Neural cell (in vitro differentiated cells): ENCODE measurements around the gene CHST11. TPM values are rescaled to one million over a fixed set of nuclear protein-coding genes. Genes with fewer than 3 reads are reported as not detected.

Experiments
- H2AFZ ChIP-seq: fragments of 200-600, 300-800 bp; sonication (generic), shearing (Covaris generic); 2 replicates; pipeline ENCODE4 v1.6.0; 2014; ENCODE audit warnings: low read depth, mild to moderate bottlenecking, antibody characterized with exemption, low read length, moderate library complexity
- H3F3A ChIP-seq: fragments of 200-600 bp; shearing (Covaris generic); 2 replicates; pipeline ENCODE4 v1.6.1; 2016; ENCODE audit warnings: mild to moderate bottlenecking, moderate library complexity, mixed read lengths, antibody characterized with exemption, low read length; ENCODE audit not compliant: insufficient read depth, poor library complexity, severe bottlenecking
- H3K27ac ChIP-seq: fragments of 200-600, 300-800 bp; sonication (generic), shearing (Covaris generic); 2 replicates; pipeline ENCODE4 v1.5.1; 2014; ENCODE audit warnings: mild to moderate bottlenecking, low read length, moderate library complexity
- H3K27me3 ChIP-seq: fragments of 300-800, 200-600 bp; sonication (generic), shearing (Covaris generic); 2 replicates; pipeline ENCODE4 v1.6.0; 2014; ENCODE audit warnings: mild to moderate bottlenecking, low read depth, low read length, moderate library complexity; ENCODE audit not compliant: insufficient read depth
- H3K36me3 ChIP-seq: fragments of 300-800, 200-600 bp; sonication (generic), shearing (Covaris generic); 2 replicates; pipeline ENCODE4 v1.5.1; 2014; ENCODE audit warnings: mild to moderate bottlenecking, antibody characterized with exemption, low read length, moderate library complexity; ENCODE audit not compliant: insufficient read depth
- H3K4me2 ChIP-seq: fragments of 300-800, 200-600 bp; sonication (generic), shearing (Covaris generic); 2 replicates; pipeline ENCODE4 v1.6.0; 2014; ENCODE audit warnings: mild to moderate bottlenecking, low read length
- H3K4me3 ChIP-seq: fragments of 300-800, 200-600 bp; sonication (generic), shearing (Covaris generic); 2 replicates; pipeline ENCODE4 v1.5.1; 2014; ENCODE audit warnings: mild to moderate bottlenecking, low read length, moderate library complexity
- H3K79me2 ChIP-seq: fragments of 200-600 bp; shearing (Covaris generic); replicated peaks from 2 replicates; pipeline ENCODE4 v1.6.0; 2014; ENCODE audit warnings: mild to moderate bottlenecking, low read length, moderate library complexity; ENCODE audit not compliant: insufficient read depth
- H3K9ac ChIP-seq: fragments of 300-800, 200-600 bp; sonication (generic), shearing (Covaris generic); 2 replicates; pipeline ENCODE4 v1.6.1; 2016; ENCODE audit warnings: mild to moderate bottlenecking, low read length, mixed read lengths
- H3K9me2 ChIP-seq: fragments of 200-600 bp; shearing (Covaris generic); 2 replicates; pipeline ENCODE4 v1.6.1; 2016; ENCODE audit warnings: mild to moderate bottlenecking, low read length, mixed read lengths; ENCODE audit not compliant: insufficient read depth
- H3K9me3 ChIP-seq: fragments of 200-600, 300-800 bp; sonication (generic), shearing (Covaris generic); 2 replicates; pipeline ENCODE4 v1.6.1; 2016; ENCODE audit warnings: mild to moderate bottlenecking, mixed run types, low read length, moderate library complexity, mixed read lengths
- H4K20me1 ChIP-seq: fragments of 200-600 bp; shearing (Covaris generic); 2 replicates; pipeline ENCODE4 v1.6.1; 2016; ENCODE audit warnings: mild to moderate bottlenecking, mixed run types; ENCODE audit not compliant: insufficient read depth
- EP300 ChIP-seq: fragments of 450-650 bp; conservative IDR thresholded peaks from 2 replicates; pipeline ENCODE4 v1.6.1; 2014; ENCODE audit warnings: antibody characterized with exemption, mild to moderate bottlenecking, moderate library complexity; ENCODE audit not compliant: poor library complexity, severe bottlenecking
- EZH2 ChIP-seq: fragments of 200-600, 300-800 bp; shearing (Covaris generic), sonication (generic); IDR thresholded peaks from 2 replicates; pipeline ENCODE4 v1.6.1; 2014; ENCODE audit warnings: antibody characterized with exemption, low read length, borderline replicate concordance, mild to moderate bottlenecking; ENCODE audit not compliant: insufficient read depth, poor library complexity, severe bottlenecking
- MXI1 ChIP-seq: fragments of 450-650 bp; conservative IDR thresholded peaks from 2 replicates; pipeline ENCODE4 v1.6.1; 2014; ENCODE audit warnings: antibody characterized with exemption, mild to moderate bottlenecking; ENCODE audit not compliant: poor library complexity, severe bottlenecking
- POLR2AphosphoS5 ChIP-seq: IDR thresholded peaks from 2 replicates; pipeline ENCODE4 v1.6.1; 2012
- RAD21 ChIP-seq: fragments of 450-650 bp; conservative IDR thresholded peaks from 2 replicates; pipeline ENCODE4 v1.6.1; 2014; ENCODE audit warnings: antibody characterized with exemption, mild to moderate bottlenecking, moderate library complexity
- SMC3 ChIP-seq: fragments of 450-650 bp; conservative IDR thresholded peaks from 2 replicates; pipeline ENCODE4 v1.6.1; 2014; ENCODE audit warnings: antibody characterized with exemption, mild to moderate bottlenecking, moderate library complexity; ENCODE audit not compliant: poor library complexity
- TAF1 ChIP-seq: IDR thresholded peaks from 2 replicates; pipeline ENCODE4 v1.6.1; 2012; ENCODE audit warnings: low read depth
- polyA plus RNA-seq: library from polyadenylated mRNA; depleted of rRNA; stranded (reverse); fragments of >200 nt; gene quantifications from 2 replicates; pipeline ENCODE4 v1.2.3, GENCODE V29; 2014
- TF ChIP-seq, protein P1 (sequence below): fragments of 450-650 bp; IDR thresholded peaks from 2 replicates; pipeline ENCODE4 v1.5.1; 2014; ENCODE audit warnings: antibody characterized with exemption, mild to moderate bottlenecking, moderate library complexity; ENCODE audit not compliant: poor library complexity, severe bottlenecking
- TF ChIP-seq, protein P2 (sequence below): IDR thresholded peaks from 2 replicates; pipeline ENCODE4 v1.6.1; 2012; ENCODE audit warnings: borderline replicate concordance

The CHST11 gene
- polyA plus RNA-seq, 1 donor from 2014 or later = 15.0 TPM

DNA sequence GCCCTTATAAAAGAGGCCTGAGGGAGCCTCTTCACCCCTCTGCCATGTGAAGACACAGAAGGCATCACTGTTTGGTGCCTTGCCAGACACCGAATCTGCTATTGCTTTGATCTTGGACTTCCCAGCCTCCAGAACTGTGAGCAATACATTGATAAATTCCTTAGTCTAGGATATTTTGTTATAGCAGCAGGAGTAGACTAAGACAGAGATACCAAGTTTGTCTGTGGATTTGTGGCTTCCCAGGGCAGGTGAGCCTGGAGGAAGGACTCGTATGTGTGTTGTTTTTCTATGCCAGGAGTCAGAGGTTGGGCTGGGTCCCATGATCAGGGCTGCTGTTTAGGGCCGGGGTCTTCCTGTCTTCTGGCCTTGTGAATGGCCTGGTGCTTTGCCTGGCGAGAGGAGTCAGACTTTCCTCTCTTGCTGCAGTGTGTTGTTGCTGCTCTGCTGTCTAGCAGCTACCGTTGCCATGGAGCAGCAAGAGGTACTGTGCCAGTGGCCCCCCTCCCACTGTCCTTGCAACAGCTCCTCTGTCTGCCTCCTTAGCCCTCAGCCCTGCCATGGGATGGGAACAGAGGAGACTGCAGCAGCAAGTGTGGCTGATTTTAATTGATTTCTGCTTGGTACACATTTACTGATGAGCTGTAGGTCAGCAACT is 111.2 kb downstream of the CHST11 start:
- Histone ChIP-seq H3K27me3 (no peaks in the 10 kb centered on the region), H3K79me2 (no peaks in the 10 kb centered on the region), H2AFZ (no peak overlapping the region), H3K9ac (no peak overlapping the region), H3K9me2 (no peaks in the 10 kb centered on the region), H3K4me3 (no peak overlapping the region), H3K9me3 (no peaks in the 10 kb centered on the region), H3K27ac (peak overlapping the region; percentile 34), H4K20me1 (no peaks in the 10 kb centered on the region), H3F3A (no peaks in the 10 kb centered on the region), H3K4me2 (no peak overlapping the region), H3K36me3 (no peaks in the 10 kb centered on the region)
- TF ChIP-seq RAD21 (no peak), POLR2AphosphoS5 (no peak), SMC3 (no peak), EP300 (no peak), MXI1 (no peak), TAF1 (no peak), EZH2 (no peak)
- TF ChIP-seq, protein P1, sequence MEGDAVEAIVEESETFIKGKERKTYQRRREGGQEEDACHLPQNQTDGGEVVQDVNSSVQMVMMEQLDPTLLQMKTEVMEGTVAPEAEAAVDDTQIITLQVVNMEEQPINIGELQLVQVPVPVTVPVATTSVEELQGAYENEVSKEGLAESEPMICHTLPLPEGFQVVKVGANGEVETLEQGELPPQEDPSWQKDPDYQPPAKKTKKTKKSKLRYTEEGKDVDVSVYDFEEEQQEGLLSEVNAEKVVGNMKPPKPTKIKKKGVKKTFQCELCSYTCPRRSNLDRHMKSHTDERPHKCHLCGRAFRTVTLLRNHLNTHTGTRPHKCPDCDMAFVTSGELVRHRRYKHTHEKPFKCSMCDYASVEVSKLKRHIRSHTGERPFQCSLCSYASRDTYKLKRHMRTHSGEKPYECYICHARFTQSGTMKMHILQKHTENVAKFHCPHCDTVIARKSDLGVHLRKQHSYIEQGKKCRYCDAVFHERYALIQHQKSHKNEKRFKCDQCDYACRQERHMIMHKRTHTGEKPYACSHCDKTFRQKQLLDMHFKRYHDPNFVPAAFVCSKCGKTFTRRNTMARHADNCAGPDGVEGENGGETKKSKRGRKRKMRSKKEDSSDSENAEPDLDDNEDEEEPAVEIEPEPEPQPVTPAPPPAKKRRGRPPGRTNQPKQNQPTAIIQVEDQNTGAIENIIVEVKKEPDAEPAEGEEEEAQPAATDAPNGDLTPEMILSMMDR = no peak
- TF ChIP-seq, protein P2, sequence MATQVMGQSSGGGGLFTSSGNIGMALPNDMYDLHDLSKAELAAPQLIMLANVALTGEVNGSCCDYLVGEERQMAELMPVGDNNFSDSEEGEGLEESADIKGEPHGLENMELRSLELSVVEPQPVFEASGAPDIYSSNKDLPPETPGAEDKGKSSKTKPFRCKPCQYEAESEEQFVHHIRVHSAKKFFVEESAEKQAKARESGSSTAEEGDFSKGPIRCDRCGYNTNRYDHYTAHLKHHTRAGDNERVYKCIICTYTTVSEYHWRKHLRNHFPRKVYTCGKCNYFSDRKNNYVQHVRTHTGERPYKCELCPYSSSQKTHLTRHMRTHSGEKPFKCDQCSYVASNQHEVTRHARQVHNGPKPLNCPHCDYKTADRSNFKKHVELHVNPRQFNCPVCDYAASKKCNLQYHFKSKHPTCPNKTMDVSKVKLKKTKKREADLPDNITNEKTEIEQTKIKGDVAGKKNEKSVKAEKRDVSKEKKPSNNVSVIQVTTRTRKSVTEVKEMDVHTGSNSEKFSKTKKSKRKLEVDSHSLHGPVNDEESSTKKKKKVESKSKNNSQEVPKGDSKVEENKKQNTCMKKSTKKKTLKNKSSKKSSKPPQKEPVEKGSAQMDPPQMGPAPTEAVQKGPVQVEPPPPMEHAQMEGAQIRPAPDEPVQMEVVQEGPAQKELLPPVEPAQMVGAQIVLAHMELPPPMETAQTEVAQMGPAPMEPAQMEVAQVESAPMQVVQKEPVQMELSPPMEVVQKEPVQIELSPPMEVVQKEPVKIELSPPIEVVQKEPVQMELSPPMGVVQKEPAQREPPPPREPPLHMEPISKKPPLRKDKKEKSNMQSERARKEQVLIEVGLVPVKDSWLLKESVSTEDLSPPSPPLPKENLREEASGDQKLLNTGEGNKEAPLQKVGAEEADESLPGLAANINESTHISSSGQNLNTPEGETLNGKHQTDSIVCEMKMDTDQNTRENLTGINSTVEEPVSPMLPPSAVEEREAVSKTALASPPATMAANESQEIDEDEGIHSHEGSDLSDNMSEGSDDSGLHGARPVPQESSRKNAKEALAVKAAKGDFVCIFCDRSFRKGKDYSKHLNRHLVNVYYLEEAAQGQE = no peak

DNA sequence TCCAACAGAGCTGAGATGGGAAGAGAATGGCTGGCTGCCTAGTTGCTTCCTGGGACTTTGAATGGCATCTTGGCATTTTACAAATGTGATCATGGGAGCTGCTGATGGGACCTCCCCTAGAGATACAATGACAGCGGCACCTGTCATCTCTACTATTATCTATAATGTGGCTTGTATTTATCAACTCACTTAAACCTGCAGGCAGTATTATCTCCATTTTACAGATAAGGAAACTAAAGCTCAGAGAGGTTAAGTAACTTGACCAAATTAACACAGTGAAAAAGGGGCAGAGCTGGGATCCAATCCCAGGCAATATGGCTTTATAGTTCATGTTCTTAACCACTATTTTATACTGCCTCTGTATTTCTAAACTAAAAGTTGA is 111.7 kb downstream of the CHST11 start:
- no peaks in the 10 kb centered on the region for H3K9me2 ChIP-seq
- no peaks in the 10 kb centered on the region for H3K27me3 ChIP-seq
- TF ChIP-seq POLR2AphosphoS5 = no peak
- TF ChIP-seq EZH2 = no peak
- no peak for TF ChIP-seq SMC3
- no peak for TF ChIP-seq EP300
- no peak for TF ChIP-seq RAD21
- TF ChIP-seq, protein P1 = no peak
- no peaks in the 10 kb centered on the region for H3F3A ChIP-seq
- H3K9ac ChIP-seq = no peak overlapping the region
- no peak overlapping the region for H3K4me3 ChIP-seq
- H3K27ac ChIP-seq = no peak overlapping the region
- H3K9me3 ChIP-seq = no peaks in the 10 kb centered on the region
- H2AFZ ChIP-seq = no peak overlapping the region
- no peak overlapping the region for H3K4me2 ChIP-seq
- H3K36me3 ChIP-seq = no peaks in the 10 kb centered on the region
- no peaks in the 10 kb centered on the region for H4K20me1 ChIP-seq
- H3K79me2 ChIP-seq = no peaks in the 10 kb centered on the region
